ENCODE data around the gene MACF1.
A peak's percentile ranks its signal among the peaks of the same experiment; 100 is the strongest.
"Not testable (repeated sequence)": the region's sequence is repeated elsewhere in the genome, so short reads cannot be mapped to it uniquely, and the experiment has no call there.

The MACF1 gene

DNA sequence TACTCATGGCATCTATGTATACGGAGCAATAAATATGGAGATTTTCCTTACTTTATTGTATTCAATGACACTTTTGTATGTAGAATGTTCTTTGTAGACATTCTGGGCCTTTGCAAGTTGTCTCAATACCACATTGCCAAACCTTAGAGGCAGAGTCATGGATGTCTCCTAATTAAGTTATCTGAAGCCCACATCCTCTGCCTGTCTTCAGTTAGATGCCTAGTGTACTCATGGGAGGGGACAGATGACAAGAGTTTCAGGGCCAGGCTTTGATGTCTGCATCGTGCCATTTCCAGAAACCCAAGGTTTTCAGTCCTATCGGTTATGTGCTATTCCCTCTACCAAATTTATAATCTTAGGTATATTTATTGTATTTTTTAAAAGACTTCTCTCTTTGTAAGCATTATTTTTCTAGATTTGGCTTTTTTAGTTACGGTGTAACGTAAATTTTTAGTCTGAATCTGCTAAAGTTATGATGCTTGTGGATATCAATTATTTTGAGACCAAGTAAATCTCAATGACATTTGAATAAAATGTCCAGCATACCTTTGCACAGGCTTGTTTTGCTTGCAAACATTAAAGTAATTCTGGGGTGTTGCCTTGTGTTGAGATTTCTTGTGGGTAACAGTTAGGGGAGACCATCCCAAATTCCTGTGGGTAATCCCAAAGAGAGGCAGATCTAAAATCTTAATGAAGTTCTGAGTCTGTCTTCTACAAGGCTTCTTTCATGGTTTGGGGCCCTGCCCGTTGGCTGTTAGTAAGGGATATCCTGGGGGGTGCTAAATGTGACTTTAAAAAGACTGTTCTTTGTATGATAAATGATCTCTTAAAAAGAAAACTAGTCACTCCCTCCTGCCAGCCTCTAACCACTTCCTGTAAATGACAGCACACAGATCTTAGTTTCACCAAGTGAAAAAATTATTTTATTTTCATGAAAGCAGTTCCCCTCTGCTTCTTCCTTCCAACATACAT is 8.0 kb upstream of the MACF1 start:
- peak; percentile 54 for DNase-seq (ENCODE audit: low spot score)
- in situ Hi-C loops (cut with MboI; ENCODE audit: low pct_unique_long_range_greater_than_20kb, low sequenced_read_pairs, unreplicated experiment) = no loop called here
- TF ChIP-seq, protein P1, sequence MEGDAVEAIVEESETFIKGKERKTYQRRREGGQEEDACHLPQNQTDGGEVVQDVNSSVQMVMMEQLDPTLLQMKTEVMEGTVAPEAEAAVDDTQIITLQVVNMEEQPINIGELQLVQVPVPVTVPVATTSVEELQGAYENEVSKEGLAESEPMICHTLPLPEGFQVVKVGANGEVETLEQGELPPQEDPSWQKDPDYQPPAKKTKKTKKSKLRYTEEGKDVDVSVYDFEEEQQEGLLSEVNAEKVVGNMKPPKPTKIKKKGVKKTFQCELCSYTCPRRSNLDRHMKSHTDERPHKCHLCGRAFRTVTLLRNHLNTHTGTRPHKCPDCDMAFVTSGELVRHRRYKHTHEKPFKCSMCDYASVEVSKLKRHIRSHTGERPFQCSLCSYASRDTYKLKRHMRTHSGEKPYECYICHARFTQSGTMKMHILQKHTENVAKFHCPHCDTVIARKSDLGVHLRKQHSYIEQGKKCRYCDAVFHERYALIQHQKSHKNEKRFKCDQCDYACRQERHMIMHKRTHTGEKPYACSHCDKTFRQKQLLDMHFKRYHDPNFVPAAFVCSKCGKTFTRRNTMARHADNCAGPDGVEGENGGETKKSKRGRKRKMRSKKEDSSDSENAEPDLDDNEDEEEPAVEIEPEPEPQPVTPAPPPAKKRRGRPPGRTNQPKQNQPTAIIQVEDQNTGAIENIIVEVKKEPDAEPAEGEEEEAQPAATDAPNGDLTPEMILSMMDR (IDR thresholded peaks at IDR 0.05; ENCODE audit: extremely low read depth, insufficient read depth, missing control alignments) = no peak

DNA sequence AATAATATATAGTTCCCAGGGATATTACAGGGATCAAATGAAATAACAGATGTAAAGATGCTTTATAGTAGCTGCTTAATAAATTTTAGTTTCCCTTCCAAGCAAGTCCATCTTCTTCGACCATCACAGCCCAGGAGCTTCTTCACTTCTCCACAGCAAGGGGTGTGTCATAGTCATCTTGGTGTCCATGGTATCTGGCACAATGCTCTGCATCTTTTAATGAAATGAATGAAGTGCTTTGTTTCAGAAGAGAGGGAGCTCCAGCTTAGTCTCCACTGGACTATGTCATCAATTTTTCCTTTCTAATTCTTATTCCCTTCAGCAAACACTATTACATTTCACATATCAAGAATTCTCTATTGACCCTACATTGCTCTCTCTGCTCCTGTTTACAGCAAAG is 4.9 kb upstream of the MACF1 start:
- no peak for DNase-seq (ENCODE audit: low spot score)
- TF ChIP-seq, protein P1 (IDR thresholded peaks at IDR 0.05; ENCODE audit: extremely low read depth, insufficient read depth, missing control alignments) = no peak
- in situ Hi-C loops (cut with MboI; ENCODE audit: low pct_unique_long_range_greater_than_20kb, low sequenced_read_pairs, unreplicated experiment) = no loop called here

DNA sequence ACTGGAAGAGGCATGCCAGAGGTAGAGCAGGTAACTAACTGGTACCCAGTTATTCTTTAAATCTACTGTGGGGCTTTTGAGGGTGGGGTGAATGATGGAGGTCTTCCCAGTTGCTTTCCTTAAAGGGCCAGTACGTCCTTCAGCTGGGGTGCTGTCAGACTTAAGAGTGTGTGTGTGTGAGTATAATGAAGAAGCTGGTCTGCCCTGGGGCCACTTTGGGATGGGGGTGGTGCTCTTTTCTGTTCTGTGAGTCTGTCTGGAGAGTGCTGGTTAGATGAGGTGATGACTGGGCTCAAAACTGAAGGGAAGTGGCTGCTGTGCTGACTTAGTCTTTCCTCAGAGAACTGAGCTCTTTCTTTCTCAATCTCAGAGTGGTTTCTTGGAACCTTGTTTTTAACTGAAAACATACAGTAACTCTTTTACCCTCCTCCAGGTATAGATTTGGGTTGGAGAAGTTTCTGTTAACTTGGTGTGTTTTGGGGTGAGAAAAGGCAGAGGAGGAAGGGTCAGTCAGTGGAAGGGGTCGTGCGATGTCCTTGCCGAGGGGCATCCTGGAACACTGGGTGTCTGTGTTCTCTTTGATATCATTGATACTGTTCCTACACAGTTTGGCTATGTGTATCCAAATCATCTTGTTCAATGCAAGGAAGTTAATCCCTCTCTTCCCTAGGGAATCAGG is 746 bp downstream of the MACF1 start:
- in situ Hi-C loops (cut with MboI; ENCODE audit: low pct_unique_long_range_greater_than_20kb, low sequenced_read_pairs, unreplicated experiment) = no loop called here
- DNase-seq (ENCODE audit: low spot score) = peak; percentile 39
- TF ChIP-seq, protein P1 (IDR thresholded peaks at IDR 0.05; ENCODE audit: extremely low read depth, insufficient read depth, missing control alignments) = no peak

DNA sequence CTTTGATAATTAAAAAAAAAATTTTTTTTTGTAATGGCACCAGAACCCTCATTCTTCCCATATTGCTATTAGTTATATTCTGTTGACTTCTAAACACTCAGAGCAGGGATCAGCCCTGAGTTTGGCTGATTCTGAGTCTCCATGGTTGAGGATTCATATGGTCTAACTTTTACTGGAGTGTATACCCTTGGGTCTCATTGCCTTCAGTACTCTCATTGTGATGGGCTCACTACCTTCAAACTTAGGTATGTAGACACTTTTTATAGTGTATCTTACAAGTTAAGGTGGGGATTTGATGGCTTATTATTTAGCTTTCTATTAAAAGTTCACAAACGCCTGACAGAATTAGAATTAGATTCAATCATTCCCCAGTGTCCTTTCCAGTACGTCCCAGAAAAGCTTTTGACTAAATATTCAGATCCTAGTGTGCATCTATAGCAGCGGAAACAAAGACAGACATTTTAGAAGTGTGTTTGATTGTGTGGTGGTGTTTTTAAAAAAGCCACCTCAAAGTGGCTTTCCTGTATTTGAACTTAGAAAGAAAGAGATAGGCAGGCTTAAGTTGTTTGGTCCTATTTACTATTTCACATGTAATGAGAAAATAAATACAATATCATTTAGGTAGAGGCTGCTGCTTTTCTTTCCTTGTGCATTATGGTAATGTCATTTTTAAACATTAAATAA is 1.4 kb downstream of the MACF1 start:
- TF ChIP-seq, protein P1 (IDR thresholded peaks at IDR 0.05; ENCODE audit: extremely low read depth, insufficient read depth, missing control alignments) = no peak
- in situ Hi-C loops (cut with MboI; ENCODE audit: low pct_unique_long_range_greater_than_20kb, low sequenced_read_pairs, unreplicated experiment) = no loop called here
- no peak for DNase-seq (ENCODE audit: low spot score)

DNA sequence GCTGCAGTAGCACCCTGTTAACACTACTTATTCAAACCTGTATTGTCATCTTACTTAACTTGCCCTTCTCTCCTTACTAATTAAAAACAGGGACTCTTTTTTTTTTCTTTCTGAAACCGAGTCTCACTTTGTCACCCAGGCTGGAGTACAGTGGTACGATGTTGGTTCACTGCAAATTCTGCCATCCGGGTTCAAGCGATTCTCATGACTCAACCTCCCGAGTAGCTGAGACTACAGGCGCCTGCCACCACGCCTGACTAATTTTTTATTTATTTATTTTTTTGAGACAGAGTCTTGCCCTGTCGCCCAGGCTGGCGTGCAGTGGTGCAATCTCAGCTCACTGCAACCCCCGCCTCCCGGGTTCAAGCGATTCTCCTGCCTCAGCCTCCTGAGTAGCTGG is 3.9 kb downstream of the MACF1 start:
- DNase-seq (ENCODE audit: low spot score); in situ Hi-C loops (cut with MboI; ENCODE audit: low pct_unique_long_range_greater_than_20kb, low sequenced_read_pairs, unreplicated experiment): not testable (repeated sequence)

DNA sequence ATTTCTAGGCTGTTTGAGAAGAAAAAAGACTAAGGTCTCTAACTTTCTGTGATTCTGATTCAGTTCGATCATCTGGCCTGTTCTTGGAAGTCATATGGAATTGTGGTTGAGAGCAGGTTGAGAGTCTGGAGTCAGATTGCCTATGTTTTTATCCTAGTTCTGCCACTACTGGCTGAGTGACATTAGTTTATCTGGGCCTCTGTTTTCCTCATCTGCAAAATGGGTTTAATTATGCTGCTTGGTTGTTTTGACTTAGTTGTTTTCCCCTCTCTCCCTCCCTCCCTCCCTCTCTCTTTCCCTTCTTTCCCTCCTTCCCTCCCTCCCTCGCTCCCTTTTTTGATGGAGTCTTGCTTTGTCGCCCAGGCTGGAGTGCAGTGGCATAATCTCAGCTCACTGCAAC is 6.2 kb downstream of the MACF1 start:
- in situ Hi-C loops (cut with MboI; ENCODE audit: low pct_unique_long_range_greater_than_20kb, low sequenced_read_pairs, unreplicated experiment) = no loop called here
- TF ChIP-seq, protein P1 (IDR thresholded peaks at IDR 0.05; ENCODE audit: extremely low read depth, insufficient read depth, missing control alignments) = no peak
- no peak for DNase-seq (ENCODE audit: low spot score)
